GM19468 (cell line): ENCODE results near the gene WDR19.
"Not testable (repeated sequence)": the region's sequence is repeated elsewhere in the genome, so short reads cannot be mapped to it uniquely, and the experiment has no call there.

ENCODE experiments used
- ATAC-seq: cut with Tn5 transposase; IDR thresholded peaks from one replicate; pipeline ENCODE4 v1.9.1; 2021; ENCODE audit warnings: mild to moderate bottlenecking, moderate library complexity, moderate number of reproducible peaks; ENCODE audit not compliant: unreplicated experiment; ENCODE audit errors: extremely low read depth

Gene WDR19

DNA sequence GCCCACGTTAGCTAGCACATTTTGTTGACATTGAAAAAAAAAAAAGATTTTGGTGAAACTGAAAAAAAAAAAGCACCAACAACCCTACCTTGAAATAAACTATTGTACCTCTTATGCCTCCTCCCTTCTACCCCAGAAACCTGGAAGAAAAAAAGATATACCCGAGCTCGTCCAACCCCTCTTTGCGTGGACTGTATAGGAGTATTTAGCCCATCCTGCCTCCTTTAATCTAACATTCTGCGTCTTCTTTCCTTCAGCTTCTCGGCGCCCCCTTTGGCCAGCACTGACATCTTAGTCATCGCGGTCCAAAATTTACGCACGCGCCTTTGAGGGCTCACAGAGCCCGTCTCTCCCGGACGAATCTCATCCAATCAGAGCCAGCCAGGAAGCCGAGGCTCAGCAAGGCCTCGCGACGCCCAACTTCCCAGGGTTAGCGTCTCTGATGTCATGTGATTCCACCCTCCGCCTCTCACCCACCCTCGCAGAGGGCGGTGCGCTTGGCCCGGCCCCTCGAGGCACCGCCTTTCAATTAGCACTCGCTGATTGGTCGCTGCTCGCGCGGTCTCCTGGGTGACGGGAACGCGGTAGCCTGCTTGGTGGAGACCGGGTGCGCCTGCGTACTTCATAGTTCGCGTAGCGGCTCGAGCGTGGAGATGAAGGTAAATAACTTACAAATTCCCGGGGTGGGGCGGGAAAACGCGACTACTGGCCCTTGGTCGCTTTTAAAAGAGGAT is at the start of gene WDR19:
Gene WDR19, plus strand, starts transcription at position 625 of the 734 bp plus-strand sequence. Its CDS starts 29 bp downstream, at position 654.
- peak; percentile 100 for ATAC-seq

DNA sequence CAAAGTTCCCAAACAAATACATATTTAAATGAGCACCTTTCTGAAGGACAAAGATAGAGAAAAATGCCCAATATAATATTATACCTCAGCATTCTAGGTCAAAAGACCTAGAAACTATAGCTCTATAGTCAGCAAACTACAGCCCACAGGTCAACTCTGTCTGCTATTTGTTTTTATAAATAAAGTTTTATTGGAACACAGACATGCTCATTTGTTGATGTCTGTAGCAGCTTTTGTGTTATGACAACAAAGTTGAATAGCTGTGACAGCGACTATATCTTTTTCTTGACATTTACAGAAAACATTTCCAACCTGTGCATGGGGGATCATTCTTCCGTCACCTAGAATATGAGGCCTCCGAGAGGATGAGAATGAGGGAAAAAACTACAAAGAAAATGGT is 48.7 kb upstream of the WDR19 start:
- ATAC-seq, result no peak

DNA sequence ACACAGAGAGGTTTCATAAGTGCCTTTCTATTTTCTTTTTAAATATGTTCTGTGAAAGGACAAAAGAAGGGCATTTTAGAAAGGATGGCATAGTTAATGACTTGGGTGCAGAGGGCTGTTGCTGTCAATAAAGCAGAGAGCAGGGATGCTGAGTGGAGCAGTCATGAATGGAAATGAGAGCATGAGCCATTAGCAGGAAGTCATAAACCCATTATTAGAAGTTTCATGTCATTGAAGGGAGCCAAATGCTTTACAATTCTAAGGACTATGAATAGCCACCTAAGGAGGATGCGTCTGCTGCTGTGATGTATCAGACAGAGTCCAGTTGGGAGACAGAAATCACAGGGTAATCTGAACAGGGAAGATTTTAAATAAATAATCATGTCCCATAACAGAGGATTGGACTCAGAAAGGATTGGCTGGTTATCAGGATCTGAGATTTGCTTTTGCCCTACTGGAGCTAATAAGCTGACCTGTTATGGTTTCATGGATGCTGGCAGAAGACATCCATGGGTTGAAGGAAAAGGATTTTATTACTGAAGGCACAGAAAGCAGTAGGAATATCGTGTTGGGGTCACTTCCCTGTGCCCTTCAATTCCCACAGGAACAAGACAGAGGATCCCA is 47.5 kb upstream of the WDR19 start:
- no peak for ATAC-seq

DNA sequence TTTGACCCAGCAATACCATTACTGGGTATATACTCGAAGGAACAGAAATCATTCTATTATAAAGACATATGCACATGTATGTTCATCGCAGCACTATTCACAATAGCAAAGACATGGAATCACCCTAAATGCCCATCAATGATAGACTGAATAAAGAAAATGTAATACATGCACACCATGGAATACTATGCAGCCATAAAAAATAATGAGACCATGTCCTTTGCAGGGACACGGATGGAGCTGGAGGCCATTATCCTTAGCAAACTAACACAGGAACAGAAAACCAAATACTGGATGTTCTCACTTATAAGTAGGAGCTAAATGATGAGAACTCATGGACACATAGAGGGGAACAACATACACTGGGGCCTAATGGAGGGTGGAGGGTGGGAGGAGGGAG is 44.1 kb upstream of the WDR19 start:
- ATAC-seq, result not testable (repeated sequence)

DNA sequence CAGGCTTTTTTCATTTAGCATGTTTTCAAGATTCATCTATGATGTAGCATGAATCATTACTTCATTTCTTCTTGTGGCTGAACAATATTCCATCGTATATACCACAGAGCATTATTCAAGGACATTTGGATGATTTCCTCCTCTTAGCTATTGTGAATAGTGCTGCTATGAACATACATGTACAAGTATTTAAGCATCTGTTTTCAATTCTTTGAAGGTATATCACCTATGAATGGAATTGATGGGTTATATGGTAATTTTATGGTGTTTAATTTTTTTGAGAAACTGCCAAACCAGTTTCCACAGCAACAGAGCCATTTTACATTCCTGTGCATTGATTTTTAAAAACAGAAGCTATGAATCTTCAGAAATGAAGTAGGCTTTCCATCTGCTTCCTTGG is 36.1 kb upstream of the WDR19 start:
- no peak for ATAC-seq

DNA sequence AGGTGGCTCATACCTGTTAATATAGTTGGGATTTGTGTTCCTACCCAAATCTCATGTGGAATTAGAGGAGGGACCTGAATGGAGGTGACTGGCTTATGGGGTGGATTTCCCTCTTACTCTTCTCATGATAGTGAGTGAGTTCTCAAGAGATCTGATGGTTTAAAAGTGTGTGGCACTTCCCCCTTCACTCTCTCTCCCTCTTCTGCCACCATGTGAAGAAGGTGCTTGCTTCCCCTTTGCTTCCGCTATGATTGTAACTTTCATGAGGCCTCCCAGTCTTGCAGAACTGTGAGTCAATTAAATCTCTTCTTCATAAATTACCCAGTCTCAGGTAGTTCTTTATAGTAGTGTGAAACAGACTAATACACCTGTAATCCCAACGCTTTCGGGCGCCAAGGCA is 28.3 kb upstream of the WDR19 start:
- no peak for ATAC-seq

DNA sequence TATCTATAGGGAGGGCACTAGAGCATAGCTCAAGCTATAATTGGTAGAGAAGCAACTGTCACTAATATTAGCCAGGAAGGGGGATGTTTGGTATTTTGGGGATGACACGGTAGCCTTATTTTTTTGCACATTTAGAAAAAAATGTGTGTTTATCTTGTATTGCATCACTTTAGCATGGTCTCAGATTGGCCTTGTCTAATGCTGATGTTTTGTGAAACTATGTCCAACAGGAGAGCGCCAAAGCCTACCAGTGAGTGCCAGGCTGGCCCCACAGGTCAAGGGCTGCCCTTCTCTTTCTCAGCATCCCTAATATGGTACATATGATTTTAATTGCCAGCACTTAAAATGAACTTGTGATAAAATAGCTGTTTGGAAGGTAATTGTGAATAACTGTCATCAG is 24.8 kb upstream of the WDR19 start:
- ATAC-seq, result no peak

DNA sequence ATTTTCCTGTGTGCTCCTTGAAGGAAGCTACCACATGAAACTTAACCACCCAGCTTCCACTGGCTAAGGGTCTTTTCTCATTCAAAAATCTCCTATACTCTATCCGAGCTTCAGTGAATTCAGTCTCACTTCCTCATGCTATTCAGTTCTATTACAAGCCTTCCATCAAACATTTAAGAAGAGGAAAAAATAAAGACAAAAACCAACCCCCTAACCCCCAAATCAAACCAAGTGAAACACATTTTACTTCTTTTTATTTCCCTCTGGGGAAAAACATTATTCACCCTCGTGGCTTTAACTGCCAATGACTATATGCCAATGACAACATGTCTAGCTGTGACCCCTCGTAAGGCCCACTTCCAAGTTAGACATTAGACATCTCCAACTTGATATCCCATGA is 16.2 kb upstream of the WDR19 start:
- ATAC-seq, result no peak

DNA sequence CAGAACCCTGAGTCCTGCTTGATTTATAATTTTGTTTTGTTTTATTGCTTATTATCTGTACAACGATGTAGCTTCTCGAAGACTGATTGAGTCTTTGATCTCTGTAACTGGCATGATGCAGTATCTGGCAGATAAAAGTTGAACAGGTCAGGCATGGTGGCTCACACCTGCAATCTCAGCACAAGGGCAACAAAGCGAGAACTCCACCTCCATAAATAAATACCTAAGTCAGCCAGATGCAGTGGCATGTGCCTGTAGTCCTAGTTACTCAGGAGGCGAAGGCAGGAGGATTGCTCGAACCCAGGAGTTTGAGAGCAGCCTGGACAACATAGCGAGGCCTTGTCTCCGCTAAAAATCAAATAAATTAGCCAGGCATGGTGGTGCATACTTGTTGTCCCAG is 15.7 kb upstream of the WDR19 start:
- ATAC-seq, result no peak

DNA sequence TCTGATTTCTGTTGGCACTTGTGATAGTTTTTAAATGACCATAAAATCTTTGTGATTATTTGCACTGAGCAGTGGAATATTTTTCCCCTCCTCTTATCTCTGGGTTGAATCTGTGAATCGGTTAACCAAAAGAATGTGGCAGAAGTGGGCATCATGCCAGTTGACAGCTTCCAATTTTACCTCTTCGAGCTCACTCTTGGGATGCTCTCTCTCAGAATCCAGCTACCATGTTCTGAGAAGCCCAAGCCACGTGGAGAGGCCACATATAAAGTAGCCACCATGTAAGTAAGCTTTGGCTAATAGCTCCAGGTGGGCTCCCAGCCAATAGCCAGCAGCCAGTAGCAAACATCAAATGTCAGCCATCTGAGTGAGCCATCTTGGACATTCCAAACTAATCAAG is 12.9 kb upstream of the WDR19 start:
- no peak for ATAC-seq

DNA sequence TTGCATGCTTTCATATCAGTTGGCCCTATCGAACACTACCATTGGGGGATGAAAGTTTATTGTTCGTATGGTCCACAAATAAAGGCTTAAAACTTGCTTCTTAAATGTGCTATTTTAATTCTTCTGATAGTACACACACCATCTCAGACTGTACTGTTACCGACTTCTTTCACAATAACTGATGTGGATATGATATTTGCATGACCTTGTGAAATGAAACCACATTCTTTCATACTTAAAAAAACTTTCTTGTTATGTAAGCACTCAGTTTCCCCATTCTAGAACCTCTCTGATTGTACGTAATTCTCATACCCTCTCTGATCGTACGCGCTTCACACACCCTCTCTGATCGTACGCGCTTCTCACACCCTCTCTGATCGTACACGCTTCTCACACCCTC is 12.0 kb upstream of the WDR19 start:
- ATAC-seq, result no peak

DNA sequence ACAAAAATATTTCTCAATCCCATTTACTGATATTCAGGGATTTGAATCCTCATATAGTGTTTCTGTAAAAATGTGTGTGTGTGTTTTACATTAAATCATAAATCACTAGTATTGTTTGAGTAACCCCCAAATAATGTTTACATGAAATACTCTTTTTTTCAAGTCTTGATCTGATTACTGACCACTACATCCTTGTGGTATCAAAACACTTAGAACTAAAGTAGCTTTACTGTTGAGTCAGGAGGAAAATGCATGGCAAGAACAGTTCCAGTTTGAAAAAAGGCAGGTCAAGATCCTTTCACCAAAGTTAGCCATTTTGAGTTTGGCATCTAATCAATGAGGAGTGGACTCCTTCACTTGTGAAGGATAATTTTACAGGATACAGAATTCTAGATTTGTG is 3.6 kb upstream of the WDR19 start:
- no peak for ATAC-seq

DNA sequence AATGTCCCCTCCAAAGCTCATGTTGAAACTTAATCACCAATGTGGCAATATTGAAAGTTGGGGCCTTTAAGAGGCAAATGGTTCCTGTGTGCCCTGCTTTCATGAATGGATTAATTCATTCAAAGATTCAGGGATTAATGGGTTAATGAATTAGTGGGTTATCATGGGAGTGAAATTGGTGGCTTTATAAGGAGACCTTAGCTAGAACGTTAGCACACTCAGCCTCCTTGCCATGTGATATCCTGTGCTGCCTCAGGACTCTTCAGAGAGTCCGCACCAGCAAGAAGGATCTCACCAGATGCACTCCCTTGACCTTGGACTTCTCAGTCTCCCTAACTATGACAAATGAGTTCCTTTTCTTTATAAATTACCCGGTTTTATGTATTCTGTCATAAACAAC is 2.6 kb upstream of the WDR19 start:
- ATAC-seq, result no peak

DNA sequence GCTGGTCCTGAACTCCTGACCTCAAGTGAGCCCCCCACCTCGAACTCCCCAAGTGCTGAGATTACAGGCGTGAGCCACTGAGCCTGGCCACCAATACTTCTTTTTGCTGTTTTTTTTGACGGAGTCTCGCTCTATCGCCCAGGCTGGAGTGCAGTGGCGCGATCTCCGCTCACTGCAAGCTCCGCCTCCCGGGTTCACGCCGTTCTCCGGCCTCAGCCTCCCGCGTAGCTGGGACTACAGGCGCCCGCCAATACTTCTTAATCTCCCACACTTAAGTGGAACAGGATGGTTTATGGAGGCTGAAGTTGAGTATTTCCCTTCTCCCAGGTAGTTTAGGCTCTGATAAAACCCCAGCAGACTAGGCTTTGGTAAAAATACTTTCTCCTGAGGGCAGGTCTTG is 1.7 kb upstream of the WDR19 start:
- ATAC-seq, result not testable (repeated sequence)

DNA sequence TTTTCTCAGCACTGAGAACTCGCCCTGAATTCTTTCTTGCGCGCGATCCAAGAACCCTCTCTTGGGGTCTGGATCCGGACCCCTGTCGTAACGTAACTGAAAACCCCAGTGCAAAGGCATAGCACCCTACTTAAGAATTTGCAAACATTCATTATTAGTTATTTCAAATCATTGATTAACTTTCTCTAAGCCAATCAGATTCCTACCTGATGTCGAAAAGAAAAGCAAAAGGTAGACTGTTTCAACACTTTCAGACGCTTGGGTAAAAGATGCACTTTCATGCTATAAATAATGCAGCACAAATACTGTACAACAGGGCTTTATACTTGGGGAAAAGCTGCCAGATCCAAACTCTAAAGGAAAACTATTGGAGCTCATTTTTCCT is 817 bp upstream of the WDR19 start:
- no peak for ATAC-seq

DNA sequence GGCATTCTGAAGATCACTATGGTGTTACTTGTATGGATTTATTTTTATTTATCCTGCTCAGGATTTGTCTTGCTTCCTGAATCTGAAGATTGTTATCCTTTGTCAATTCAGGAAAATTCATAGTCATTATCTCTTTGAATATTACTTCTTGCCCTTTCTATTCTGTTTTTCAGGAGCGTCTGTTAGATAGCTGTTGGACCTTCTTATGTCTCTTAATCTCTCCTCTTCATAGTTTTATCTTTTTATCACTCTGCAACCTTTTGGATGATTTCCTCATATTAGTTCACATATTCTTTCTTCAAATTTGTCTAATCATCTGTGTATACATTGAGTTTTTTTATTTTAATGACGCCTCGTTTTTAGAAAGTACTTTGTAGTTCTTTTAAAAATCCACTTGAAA is 19.6 kb downstream of the WDR19 start:
- no peak for ATAC-seq

DNA sequence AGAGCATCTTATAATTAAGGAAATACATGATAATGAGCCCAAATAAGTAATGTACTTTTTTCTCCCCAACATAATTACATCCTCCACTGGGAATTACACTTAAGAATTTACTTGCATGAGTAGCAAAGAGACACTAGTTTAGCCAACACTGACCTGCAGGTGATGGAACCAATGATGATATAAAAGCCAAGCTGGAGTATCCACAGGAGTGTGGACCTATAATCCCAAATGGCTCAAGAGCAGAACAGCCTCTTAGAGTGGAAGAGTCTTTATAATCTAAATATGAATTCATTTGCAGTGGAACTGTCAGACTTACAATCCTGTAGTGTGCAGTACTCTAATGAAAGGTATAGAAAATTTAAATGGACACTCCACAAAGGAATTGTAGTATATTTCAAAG is 22.2 kb downstream of the WDR19 start:
- no peak for ATAC-seq

DNA sequence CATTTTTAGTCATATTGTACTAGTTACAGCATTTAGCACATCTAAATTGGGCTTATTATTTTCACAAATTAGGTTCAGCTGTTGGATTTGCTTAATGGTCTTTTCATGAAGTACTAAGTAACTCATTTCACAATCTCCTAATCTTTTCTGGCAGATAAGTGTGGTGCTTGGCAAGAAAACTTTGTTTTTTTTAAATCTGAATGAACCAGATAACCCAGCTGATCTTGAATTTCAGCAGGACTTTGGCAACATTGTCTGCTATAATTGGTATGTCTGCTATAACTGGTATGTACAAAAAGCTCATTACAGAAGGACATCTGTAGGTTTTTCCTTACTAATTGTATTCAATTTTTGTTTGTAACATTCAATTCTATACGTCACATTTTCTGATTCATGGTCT is 22.7 kb downstream of the WDR19 start:
- ATAC-seq, result no peak

DNA sequence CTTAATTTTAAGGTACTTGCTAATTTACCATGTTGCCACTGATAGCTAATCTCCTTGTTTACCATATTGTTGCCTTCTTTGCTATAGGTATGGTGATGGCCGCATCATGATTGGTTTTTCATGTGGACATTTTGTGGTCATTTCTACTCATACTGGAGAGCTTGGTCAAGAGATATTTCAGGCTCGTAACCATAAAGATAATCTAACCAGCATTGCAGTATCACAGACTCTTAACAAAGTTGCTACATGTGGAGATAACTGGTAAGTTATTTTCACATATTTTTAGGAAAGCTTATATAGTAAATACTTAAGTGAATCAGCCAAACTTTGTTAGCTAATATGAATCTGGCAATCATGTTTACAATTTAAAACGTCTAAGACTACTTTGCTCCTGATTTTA is 23.1 kb downstream of the WDR19 start:
- no peak for ATAC-seq

DNA sequence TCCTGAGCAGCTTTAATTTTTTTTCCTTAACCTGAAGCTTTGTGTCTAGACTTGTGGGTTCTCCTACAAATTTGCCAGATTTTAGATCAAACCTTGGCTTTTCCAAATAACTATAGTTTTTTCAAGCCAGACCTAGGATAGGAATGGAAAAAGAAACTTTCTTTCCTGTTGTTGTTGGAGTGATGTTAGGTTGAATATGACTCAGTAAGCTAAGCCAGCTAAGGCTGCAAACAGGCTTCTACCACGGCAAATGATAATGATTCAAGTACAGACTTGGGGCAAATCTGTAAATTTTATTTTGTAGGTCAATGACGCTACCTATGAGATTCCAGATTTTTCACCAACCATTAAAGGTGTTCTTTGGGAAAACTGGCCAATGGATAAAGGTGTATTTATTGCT is 45.6 kb downstream of the WDR19 start:
- ATAC-seq, result no peak

DNA sequence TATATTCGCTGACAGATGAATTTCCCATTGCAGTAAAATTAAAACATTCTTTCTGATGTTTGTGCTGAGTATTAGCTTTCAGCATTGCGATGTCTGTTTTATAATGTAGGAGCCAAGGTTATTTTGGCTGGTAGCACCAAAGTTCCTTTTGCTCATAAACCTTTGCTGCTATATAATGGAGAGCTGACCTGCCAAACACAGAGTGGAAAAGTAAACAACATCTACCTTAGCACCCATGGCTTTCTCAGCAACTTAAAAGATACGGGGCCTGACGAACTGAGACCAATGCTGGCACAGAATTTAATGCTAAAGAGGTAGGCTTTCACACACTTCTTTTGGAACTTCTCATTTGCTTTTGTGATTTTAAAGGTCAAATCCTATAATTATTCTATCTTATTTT is 46.0 kb downstream of the WDR19 start:
- no peak for ATAC-seq

DNA sequence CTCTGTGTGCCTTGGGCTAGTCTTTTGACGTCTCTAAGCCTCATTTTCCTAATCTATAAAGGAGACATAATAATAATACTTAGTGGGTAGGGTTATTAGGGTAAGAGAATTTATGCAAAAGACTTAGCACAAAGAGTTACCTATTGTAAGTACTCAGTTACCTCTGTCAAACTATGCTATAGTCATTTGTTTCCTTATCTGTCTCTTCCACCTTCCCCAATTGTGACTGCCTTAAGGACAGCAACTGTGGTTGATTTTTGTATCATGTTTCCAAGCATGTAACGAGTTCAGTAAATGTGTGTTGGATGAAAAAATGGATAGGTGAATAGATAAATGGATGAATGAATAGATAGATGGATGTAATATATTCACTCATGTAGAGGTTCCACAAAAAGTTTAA is 48.1 kb downstream of the WDR19 start:
- ATAC-seq, result no peak
